Activated CD8-positive, alpha-beta T cell treated with anti-CD3 and anti-CD28 coated beads for 36 hours (primary cell): ENCODE measurements around the gene FOXK2. TPM values are rescaled to one million over a fixed set of nuclear protein-coding genes. Genes with fewer than 3 reads are reported as not detected.
"Not testable (repeated sequence)": the region's sequence is repeated elsewhere in the genome, so short reads cannot be mapped to it uniquely, and the experiment has no call there.

Experiments used
- ATAC-seq: fragments of 200-7000 bp; cut with Tn5 transposase; one replicate; pipeline ENCODE4 v1.10.0; 2021; ENCODE audit warnings: mild to moderate bottlenecking, moderate library complexity
- CTCF ChIA-PET: fragments of 350-600 bp; sonication (Branson Sonifier 250); formaldehyde crosslinking; loops from one replicate; lab custom pipeline; 2021; ENCODE audit warnings: antibody characterized with exemption; lab: Charles Lee
- POLR2A ChIA-PET: fragments of 350-600 bp; sonication (Branson Sonifier 250); formaldehyde crosslinking; loops from one replicate; lab custom pipeline; 2021; ENCODE audit warnings: antibody characterized with exemption; lab: Charles Lee
- DNase-seq: peaks from one replicate; pipeline ENCODE4 v3.0.0-alpha.2; 2020
- H3K27ac Mint-ChIP-seq: one replicate; pipeline ENCODE4 v1.8.0; 2021; ENCODE audit warnings: mild to moderate bottlenecking, mixed read lengths
- H3K27me3 Mint-ChIP-seq: one replicate; pipeline ENCODE4 v1.8.0; 2021; ENCODE audit warnings: mixed read lengths
- H3K36me3 Mint-ChIP-seq: one replicate; pipeline ENCODE4 v1.8.0; 2021; ENCODE audit warnings: low read depth, mixed read lengths
- H3K4me1 Mint-ChIP-seq: one replicate; pipeline ENCODE4 v1.8.0; 2021; ENCODE audit warnings: low read depth, mixed read lengths
- H3K4me3 Mint-ChIP-seq: one replicate; pipeline ENCODE4 v1.8.0; 2021; ENCODE audit warnings: mild to moderate bottlenecking, moderate library complexity, mixed read lengths
- H3K9me3 Mint-ChIP-seq: one replicate; pipeline ENCODE4 v1.8.0; 2021; ENCODE audit warnings: mixed read lengths
- CTCF ChIP-seq: fragments of 200-600 bp; IDR thresholded peaks from one replicate; pipeline ENCODE4 v1.8.0; 2022; ENCODE audit warnings: antibody characterized with exemption, mild to moderate bottlenecking
- intact Hi-C: fragments of 100-400 bp; cut with micrococcal nuclease; formaldehyde crosslinking; loops from one replicate; pipeline ENCODE4 v1.10.0; 2022
- total RNA-seq, 2 experiments: library from RNA; stranded (reverse); gene quantifications; one replicate each; pipeline ENCODE4 v1.2.3, GENCODE V29; 2021

The FOXK2 gene
- total RNA-seq, 2 experiments from 2014 or later: 55.6 to 59.5 TPM

DNA sequence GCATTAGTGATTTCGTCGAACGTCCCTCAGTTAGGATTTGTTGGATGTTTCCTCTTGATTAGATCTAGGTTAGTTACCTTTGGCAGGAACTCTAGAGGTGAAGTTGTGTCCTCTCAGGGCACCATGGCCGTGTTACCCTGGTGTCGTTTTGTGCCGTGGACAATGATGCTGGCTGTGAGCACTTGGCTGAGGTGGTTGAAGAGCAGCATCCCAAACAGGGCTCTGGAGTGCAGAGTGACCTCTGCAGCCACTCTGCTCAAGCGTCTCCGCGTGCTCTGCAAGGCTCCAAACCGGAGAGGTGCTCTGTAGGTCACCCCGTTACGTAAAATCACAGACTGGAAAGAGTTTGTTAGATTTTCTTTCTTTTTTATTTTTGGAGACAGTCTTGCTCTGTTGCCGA is 33.0 kb downstream of the FOXK2 start:
- TF ChIP-seq CTCF: no peak
- no peak for ATAC-seq
- no peak for DNase-seq
- CTCF ChIA-PET: interaction anchor here (1.9 to 3.0 kb wide), 4 partner anchors 8 to 47 kb away, joined by 4 to 23 read pairs (median 9); no protein-coding TSS in a partner anchor
- H3K4me3 Mint-ChIP-seq: no peak overlapping the region
- H3K4me1 Mint-ChIP-seq: peaks cover 37% of the 10 kb centered on the region
- intact Hi-C loops: loop anchor here (10.0 kb wide), 1 partner anchor 58 kb away; no protein-coding TSS in a partner anchor
- no peak overlapping the region for H3K27ac Mint-ChIP-seq
- no peaks in the 10 kb centered on the region for H3K27me3 Mint-ChIP-seq
- POLR2A ChIA-PET: interaction anchor here (1.5 kb wide), 1 partner anchor 17 kb away, joined by 5 read pairs; no protein-coding TSS in a partner anchor
- no peaks in the 10 kb centered on the region for H3K9me3 Mint-ChIP-seq
- peaks cover 2% of the 10 kb centered on the region for H3K36me3 Mint-ChIP-seq

GRCh38 chr17:82553210-82553930 is 33.8 kb downstream of the FOXK2 start:
- POLR2A ChIA-PET: interaction anchor here (1.5 kb wide), 1 partner anchor 18 kb away, joined by 5 read pairs; no protein-coding TSS in a partner anchor
- no peak for TF ChIP-seq CTCF
- Mint-ChIP-seq H3K4me1 (peaks cover 36% of the 10 kb centered on the region), H3K27ac (no peak overlapping the region), H3K4me3 (no peak overlapping the region), H3K36me3 (no peaks in the 10 kb centered on the region), H3K27me3 (no peaks in the 10 kb centered on the region), H3K9me3 (no peaks in the 10 kb centered on the region)
- ATAC-seq (no peak), DNase-seq (no peak)
- CTCF ChIA-PET: interaction anchor here (0.6 to 3.0 kb wide), 15 partner anchors 9 to 110 kb away, joined by 3 to 23 read pairs (median 5); no protein-coding TSS in a partner anchor
- intact Hi-C loops: loop anchor here (10.0 kb wide), 1 partner anchor 59 kb away; no protein-coding TSS in a partner anchor

- not testable (repeated sequence) for ATAC-seq
Observed at GRCh38 chr17:82557510-82557909, 38.0 kb downstream of the FOXK2 start.

DNA sequence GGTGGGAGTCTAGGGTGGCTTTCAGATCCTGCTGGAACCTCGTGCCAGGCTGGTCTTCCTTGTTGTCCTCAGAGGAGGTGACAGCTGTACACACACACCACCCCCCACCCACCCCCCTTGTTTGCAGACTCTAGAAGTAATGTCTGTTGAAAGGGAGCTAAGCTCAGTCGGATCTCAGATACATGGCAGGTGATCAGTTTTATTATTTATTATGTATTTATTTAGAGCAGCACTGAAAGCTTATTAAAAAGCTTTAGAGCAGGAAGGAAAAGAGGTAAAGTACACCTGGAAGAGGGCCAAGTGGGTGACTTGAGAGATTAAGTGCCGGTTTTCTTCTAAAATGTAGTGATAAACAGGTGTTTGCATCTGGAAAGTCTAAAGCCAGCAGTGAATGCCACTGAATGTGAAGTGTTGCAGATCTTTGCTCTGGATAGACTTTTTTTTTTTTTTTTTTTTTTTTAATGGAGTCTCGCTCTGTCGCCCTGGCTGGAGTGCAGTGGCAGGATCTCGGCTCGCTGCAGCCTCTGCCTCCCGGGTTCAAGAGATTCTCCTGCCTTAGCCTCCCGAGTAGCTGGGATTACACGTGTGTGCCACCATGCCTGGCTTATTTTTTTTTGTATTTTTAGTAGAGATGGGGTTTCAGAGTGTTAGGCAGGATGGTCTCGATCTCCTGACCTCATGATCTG is 40.2 kb downstream of the FOXK2 start:
- no peak for DNase-seq
- no peak for ATAC-seq
- H3K36me3 Mint-ChIP-seq: no peaks in the 10 kb centered on the region
- H3K4me1 Mint-ChIP-seq: peaks cover 30% of the 10 kb centered on the region
- TF ChIP-seq CTCF: no peak
- H3K27ac Mint-ChIP-seq: no peak overlapping the region
- H3K27me3 Mint-ChIP-seq: no peaks in the 10 kb centered on the region
- POLR2A ChIA-PET: interaction anchor here (1.2 kb wide), 1 partner anchor 25 kb away, joined by 3 read pairs; no protein-coding TSS in a partner anchor
- H3K9me3 Mint-ChIP-seq: no peaks in the 10 kb centered on the region
- CTCF ChIA-PET: interaction anchor here (1.3 to 1.5 kb wide), 2 partner anchors 12 to 16 kb away, joined by 3 to 4 read pairs; no protein-coding TSS in a partner anchor
- intact Hi-C loops: loop anchor here (10.0 kb wide), 1 partner anchor 65 kb away; no protein-coding TSS in a partner anchor
- no peak overlapping the region for H3K4me3 Mint-ChIP-seq

More at GRCh38 chr17:82557510-82557909, 38.0 kb downstream of the FOXK2 start:
- H3K36me3 Mint-ChIP-seq, H3K27me3 Mint-ChIP-seq, H3K9me3 Mint-ChIP-seq, H3K27ac Mint-ChIP-seq, H3K4me3 Mint-ChIP-seq, DNase-seq, CTCF ChIA-PET: not testable (repeated sequence)
- intact Hi-C loops: loop anchor here (10.0 kb wide), 1 partner anchor 63 kb away; no protein-coding TSS in a partner anchor
- POLR2A ChIA-PET: interaction anchor here (1.2 kb wide), 1 partner anchor 29 kb away, joined by 3 read pairs; no protein-coding TSS in a partner anchor
- H3K4me1 Mint-ChIP-seq: peaks cover 29% of the 10 kb centered on the region

DNA sequence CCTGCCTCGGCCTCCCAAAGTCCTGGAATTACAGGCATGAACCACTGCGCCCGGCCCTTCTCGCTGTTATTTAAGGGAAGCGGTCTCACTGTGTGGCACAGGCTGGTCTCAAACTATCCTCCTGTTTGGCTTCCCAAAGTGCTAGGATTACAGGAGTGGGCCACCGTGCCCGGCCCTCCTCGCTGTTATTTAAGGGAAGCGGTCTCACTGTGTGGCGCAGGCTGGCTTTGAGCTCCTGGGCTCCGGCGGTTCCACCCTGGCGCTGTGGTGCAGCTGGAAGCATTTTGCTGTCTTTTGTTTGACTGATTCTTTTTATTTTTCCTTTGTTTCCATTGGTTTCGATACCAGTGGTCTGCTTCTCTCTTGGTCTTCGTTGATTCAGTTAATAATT is 40.7 kb downstream of the FOXK2 start:
- ChIA-PET POLR2A (interaction anchor here (1.2 kb wide), 1 partner anchor 25 kb away, joined by 3 read pairs; no protein-coding TSS in a partner anchor), CTCF (interaction anchor here (1.2 kb wide), 1 partner anchor 9 kb away, joined by 4 read pairs; no protein-coding TSS in a partner anchor)
- Mint-ChIP-seq H3K9me3 (no peaks in the 10 kb centered on the region), H3K27me3 (no peaks in the 10 kb centered on the region), H3K4me1 (peaks cover 30% of the 10 kb centered on the region), H3K27ac (no peak overlapping the region), H3K36me3 (peaks cover 5% of the 10 kb centered on the region), H3K4me3 (no peak overlapping the region)
- ATAC-seq (no peak), DNase-seq (no peak)
- TF ChIP-seq CTCF: no peak
- intact Hi-C loops: no loop called here
